HFF-Myc (cell line): Measurements from ENCODE around the gene SLC37A1.

Experiments used
- DNase-seq: peaks from one replicate; pipeline ENCODE4 v3.0.0-alpha.2; 2011; ENCODE audit warnings: low read depth; ENCODE audit errors: extremely low read depth
- H3K4me3 ChIP-seq: replicated peaks from 2 replicates; pipeline ENCODE4 v1.5.1; 2011; ENCODE audit warnings: low read depth, mild to moderate bottlenecking, control low read depth, low read length
- TF ChIP-seq, protein P1 (sequence below): IDR thresholded peaks from 2 replicates; pipeline ENCODE4 v1.5.1; 2012; ENCODE audit warnings: mild to moderate bottlenecking, low read depth, low read length, control low read depth; ENCODE audit errors: missing control alignments

SLC37A1 gene

GRCh38 chr21:42553435-42553834, 39.8 kb downstream of the SLC37A1 start:
- no peak overlapping the region for H3K4me3 ChIP-seq
- TF ChIP-seq, protein P1, sequence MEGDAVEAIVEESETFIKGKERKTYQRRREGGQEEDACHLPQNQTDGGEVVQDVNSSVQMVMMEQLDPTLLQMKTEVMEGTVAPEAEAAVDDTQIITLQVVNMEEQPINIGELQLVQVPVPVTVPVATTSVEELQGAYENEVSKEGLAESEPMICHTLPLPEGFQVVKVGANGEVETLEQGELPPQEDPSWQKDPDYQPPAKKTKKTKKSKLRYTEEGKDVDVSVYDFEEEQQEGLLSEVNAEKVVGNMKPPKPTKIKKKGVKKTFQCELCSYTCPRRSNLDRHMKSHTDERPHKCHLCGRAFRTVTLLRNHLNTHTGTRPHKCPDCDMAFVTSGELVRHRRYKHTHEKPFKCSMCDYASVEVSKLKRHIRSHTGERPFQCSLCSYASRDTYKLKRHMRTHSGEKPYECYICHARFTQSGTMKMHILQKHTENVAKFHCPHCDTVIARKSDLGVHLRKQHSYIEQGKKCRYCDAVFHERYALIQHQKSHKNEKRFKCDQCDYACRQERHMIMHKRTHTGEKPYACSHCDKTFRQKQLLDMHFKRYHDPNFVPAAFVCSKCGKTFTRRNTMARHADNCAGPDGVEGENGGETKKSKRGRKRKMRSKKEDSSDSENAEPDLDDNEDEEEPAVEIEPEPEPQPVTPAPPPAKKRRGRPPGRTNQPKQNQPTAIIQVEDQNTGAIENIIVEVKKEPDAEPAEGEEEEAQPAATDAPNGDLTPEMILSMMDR: no peak
- DNase-seq: no peak

- H3K4me3 ChIP-seq: no peak overlapping the region
- no peak for DNase-seq
- TF ChIP-seq, protein P1: no peak
Observed at GRCh38 chr21:42554251-42554961, 40.8 kb downstream of the SLC37A1 start.

- H3K4me3 ChIP-seq: no peak overlapping the region
- DNase-seq: no peak
- TF ChIP-seq, protein P1: no peak
Observed at GRCh38 chr21:42555756-42556438, 42.2 kb downstream of the SLC37A1 start.

DNA sequence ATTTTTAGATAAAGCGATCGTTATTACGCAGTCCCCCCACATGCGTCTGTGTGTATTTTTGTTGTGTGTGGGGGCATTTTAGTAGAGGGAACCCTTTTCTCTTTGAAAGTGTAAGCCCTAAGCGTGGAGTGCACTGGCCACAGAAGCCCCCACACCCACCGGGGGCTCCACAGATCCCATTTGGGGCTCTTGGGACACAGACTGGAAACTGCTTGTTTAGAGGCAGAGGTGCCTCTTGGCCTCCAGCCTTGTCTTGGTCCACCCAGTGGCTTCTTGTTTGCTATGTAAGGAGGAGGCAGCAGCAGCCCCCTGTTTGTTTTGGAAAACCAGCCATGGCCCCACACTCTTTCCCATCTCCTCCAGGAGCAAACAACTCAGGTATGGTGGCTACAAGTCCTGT, 42.8 kb downstream of the SLC37A1 start:
- no peak for DNase-seq
- no peak overlapping the region for H3K4me3 ChIP-seq
- TF ChIP-seq, protein P1: no peak

- no peak for DNase-seq
- TF ChIP-seq, protein P1: no peak
- no peak overlapping the region for H3K4me3 ChIP-seq
Observed at GRCh38 chr21:42556960-42557359, 43.3 kb downstream of the SLC37A1 start.

- no peak for DNase-seq
- no peak overlapping the region for H3K4me3 ChIP-seq
- TF ChIP-seq, protein P1: no peak
Observed at GRCh38 chr21:42557420-42557819, 43.8 kb downstream of the SLC37A1 start.
